Ectodermal cell (in vitro differentiated cells): ENCODE data around the gene TEX2.

Experiments
- H3K27ac ChIP-seq: 2 replicates; pipeline ENCODE4 v1.7.0; 2013; ENCODE audit warnings: mild to moderate bottlenecking, low read depth, low read length; ENCODE audit not compliant: insufficient read depth, poor library complexity, severe bottlenecking
- H3K27me3 ChIP-seq: 2 replicates; pipeline ENCODE4 v1.7.0; 2013; ENCODE audit warnings: mild to moderate bottlenecking, low read length; ENCODE audit not compliant: insufficient read depth, control insufficient read depth, poor library complexity, severe bottlenecking
- H3K36me3 ChIP-seq: one replicate; pipeline ENCODE4 v1.7.0; 2013; ENCODE audit warnings: low read length; ENCODE audit not compliant: control insufficient read depth, insufficient read depth
- H3K4me1 ChIP-seq: one replicate; pipeline ENCODE4 v1.7.0; 2013; ENCODE audit warnings: low read length; ENCODE audit not compliant: control insufficient read depth, insufficient read depth
- H3K4me3 ChIP-seq: 2 replicates; pipeline ENCODE4 v1.7.0; 2013; ENCODE audit warnings: low read depth, low read length, control low read depth; ENCODE audit not compliant: insufficient read depth
- H3K9me3 ChIP-seq: 2 replicates; pipeline ENCODE4 v1.7.0; 2013; ENCODE audit warnings: mild to moderate bottlenecking, low read length, moderate library complexity; ENCODE audit not compliant: control insufficient read depth
- WGBS, 2 experiments: methylation state at CpG; one replicate each; pipeline ENCODE4 v1.1.7; 2013; ENCODE audit warnings: missing lambda C conversion rate in 2 of 2; 5-methylcytosine and 5-hydroxymethylcytosine counted together

Gene TEX2

GRCh38 chr17:64106918-64107317 lies 156.1 kb downstream of the TEX2 start:
- Histone ChIP-seq H3K36me3 (no peaks in the 10 kb centered on the region), H3K4me1 (no peaks in the 10 kb centered on the region), H3K4me3 (no peak overlapping the region), H3K27me3 (no peaks in the 10 kb centered on the region), H3K27ac (no peak overlapping the region), H3K9me3 (no peaks in the 10 kb centered on the region)
- 92 to 93% methylated on average over 3 of the region's 3 CpGs for WGBS, 2 experiments

GRCh38 chr17:64103391-64104364 lies 159.4 kb downstream of the TEX2 start:
- no peaks in the 10 kb centered on the region for H3K9me3 ChIP-seq
- no peaks in the 10 kb centered on the region for H3K4me1 ChIP-seq
- 97% methylated on average over 5 of the region's 5 CpGs for WGBS, 2 experiments
- no peak overlapping the region for H3K4me3 ChIP-seq
- no peak overlapping the region for H3K27ac ChIP-seq
- H3K36me3 ChIP-seq: no peaks in the 10 kb centered on the region
- H3K27me3 ChIP-seq: no peaks in the 10 kb centered on the region

GRCh38 chr17:64102627-64103390 lies 160.3 kb downstream of the TEX2 start:
- no peaks in the 10 kb centered on the region for H3K9me3 ChIP-seq
- no peak overlapping the region for H3K27ac ChIP-seq
- no peak overlapping the region for H3K4me3 ChIP-seq
- no peaks in the 10 kb centered on the region for H3K27me3 ChIP-seq
- H3K36me3 ChIP-seq: no peaks in the 10 kb centered on the region
- no peaks in the 10 kb centered on the region for H3K4me1 ChIP-seq
- 91 to 98% methylated on average over 7 of the region's 7 CpGs for WGBS, 2 experiments

- Histone ChIP-seq H3K4me1 (no peaks in the 10 kb centered on the region), H3K9me3 (no peaks in the 10 kb centered on the region), H3K4me3 (no peak overlapping the region), H3K27me3 (no peaks in the 10 kb centered on the region), H3K27ac (no peak overlapping the region), H3K36me3 (no peaks in the 10 kb centered on the region)
- WGBS, 2 experiments: 70 to 82% methylated on average over 6 of the region's 6 CpGs
These were observed 163.5 kb downstream of the TEX2 start for GRCh38 chr17:64099543-64099942.
